ENCODE measurements around the gene TSPAN8. TPM values are rescaled to one million over a fixed set of nuclear protein-coding genes. Genes with fewer than 3 reads are reported as not detected.
A peak's percentile ranks its signal among the peaks of the same experiment; 100 is the strongest.
"Not testable (repeated sequence)": the region's sequence is repeated elsewhere in the genome, so short reads cannot be mapped to it uniquely, and the experiment has no call there.

The TSPAN8 gene
- total RNA-seq, 1 donor from 2014 or later = 5.5 TPM

DNA sequence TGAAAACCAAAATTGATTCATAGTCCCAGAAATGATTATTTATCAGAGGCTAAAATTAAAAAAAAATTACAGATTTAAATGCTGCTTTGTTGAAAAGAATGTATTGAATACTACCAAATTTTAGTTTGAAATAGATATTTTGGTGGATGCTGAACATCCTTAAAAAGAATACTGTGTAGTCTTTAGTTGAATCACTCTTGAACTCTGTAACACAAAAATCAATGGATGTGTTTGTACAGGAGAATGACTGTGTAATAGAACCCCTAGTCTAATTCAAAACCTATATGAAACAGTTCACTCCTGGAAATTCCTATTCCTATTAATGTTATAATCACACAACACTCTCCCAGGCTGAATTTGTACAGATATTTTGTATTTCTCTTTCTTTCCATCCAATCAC lies 1.5 kb upstream of the TSPAN8 start:
- H3K36me3 ChIP-seq = no peaks in the 10 kb centered on the region
- H3K9me3 ChIP-seq = no peaks in the 10 kb centered on the region
- H3K27me3 ChIP-seq = no peaks in the 10 kb centered on the region
- intact Hi-C loops (cut with DNase I) = no loop called here
- DNase-seq (ENCODE audit: low spot score in 2 of 2) = no peak
- peaks cover 0 to 9% of the 10 kb centered on the region in 2 donors for H3K4me1 ChIP-seq
- no peak overlapping the region for H3K4me3 ChIP-seq
- no peak overlapping the region for H3K27ac ChIP-seq
- TF ChIP-seq, protein P1, sequence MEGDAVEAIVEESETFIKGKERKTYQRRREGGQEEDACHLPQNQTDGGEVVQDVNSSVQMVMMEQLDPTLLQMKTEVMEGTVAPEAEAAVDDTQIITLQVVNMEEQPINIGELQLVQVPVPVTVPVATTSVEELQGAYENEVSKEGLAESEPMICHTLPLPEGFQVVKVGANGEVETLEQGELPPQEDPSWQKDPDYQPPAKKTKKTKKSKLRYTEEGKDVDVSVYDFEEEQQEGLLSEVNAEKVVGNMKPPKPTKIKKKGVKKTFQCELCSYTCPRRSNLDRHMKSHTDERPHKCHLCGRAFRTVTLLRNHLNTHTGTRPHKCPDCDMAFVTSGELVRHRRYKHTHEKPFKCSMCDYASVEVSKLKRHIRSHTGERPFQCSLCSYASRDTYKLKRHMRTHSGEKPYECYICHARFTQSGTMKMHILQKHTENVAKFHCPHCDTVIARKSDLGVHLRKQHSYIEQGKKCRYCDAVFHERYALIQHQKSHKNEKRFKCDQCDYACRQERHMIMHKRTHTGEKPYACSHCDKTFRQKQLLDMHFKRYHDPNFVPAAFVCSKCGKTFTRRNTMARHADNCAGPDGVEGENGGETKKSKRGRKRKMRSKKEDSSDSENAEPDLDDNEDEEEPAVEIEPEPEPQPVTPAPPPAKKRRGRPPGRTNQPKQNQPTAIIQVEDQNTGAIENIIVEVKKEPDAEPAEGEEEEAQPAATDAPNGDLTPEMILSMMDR (IDR thresholded peaks at IDR 0.05) = no peak

DNA sequence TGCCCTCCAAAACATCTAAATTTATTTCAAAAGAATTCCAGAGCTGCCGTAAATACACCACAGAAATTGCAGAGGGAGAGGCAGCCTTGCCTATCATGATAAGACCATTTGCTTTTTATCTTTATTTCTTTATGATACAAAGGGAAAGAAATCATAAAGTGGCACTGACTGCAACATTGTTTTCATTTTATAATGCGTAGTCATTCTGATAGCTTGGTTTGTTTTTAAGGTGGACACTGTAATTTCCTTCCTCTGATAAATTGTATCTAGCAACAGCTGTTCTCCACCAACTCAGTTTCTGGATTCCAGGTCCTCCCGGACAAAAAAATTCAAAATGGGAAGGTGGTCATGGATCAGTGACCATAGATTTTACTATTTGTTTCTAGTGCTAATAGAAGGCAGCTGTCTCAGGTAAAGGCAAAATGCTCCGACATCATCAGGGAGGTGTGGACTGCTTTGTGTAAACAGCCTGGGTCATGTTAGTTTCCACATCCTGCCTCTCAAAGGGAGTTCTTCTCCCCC lies 623 bp upstream of the TSPAN8 start:
- intact Hi-C loops (cut with DNase I) = no loop called here
- Histone ChIP-seq H3K27ac (no peak overlapping the region), H3K4me3 (peak overlapping the region; percentile 17 to 43), H3K9me3 (no peaks in the 10 kb centered on the region), H3K36me3 (no peaks in the 10 kb centered on the region), H3K4me1 (peaks cover 0 to 9% of the 10 kb centered on the region in 2 donors), H3K27me3 (no peaks in the 10 kb centered on the region)
- TF ChIP-seq, protein P1 (IDR thresholded peaks at IDR 0.05) = no peak
- DNase-seq (ENCODE audit: low spot score in 2 of 2) = no peak

DNA sequence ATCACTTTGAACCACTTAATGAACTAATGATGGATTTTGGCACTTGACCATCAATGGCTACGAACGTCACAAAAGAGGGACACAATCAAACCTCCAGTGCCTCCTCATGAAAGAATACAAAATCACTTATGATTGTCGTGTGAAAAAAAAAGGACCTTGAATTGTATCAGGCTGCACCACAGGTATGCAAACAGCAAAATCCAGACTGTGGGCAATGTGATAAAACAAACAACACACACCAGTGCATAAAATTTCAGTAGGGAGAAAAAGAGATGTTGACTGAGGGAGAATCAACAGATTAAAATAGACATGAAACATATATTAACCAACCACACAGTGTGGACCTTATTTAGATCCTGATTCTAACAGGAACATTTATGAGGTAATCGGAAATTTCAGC lies 2.6 kb downstream of the TSPAN8 start:
- TF ChIP-seq, protein P1 (IDR thresholded peaks at IDR 0.05) = no peak
- Histone ChIP-seq H3K4me3 (no peak overlapping the region), H3K27ac (no peak overlapping the region), H3K27me3 (no peaks in the 10 kb centered on the region), H3K36me3 (no peaks in the 10 kb centered on the region), H3K9me3 (peaks cover 0 to 4% of the 10 kb centered on the region in 2 donors), H3K4me1 (peaks cover 0 to 9% of the 10 kb centered on the region in 2 donors)
- intact Hi-C loops (cut with DNase I) = no loop called here
- no peak for DNase-seq (ENCODE audit: low spot score in 2 of 2)

DNA sequence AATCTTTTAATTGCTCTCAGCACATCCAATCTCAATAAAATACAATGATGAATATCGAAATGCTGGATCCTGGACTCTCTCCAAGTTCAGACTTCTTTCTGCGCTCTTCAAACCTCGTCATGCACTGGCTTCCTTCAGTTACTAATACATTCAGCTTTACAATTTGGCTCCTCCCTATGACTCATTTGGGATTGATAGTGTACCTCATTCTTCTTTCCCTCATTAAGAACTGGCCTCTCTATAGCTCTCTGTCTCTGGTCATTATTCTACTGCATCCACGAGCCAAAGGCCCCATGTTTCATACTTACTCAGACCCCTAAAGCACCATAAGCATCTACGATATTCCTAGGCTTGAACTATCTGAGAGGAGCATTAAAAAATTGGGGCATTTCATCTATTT lies 4.9 kb downstream of the TSPAN8 start:
- H3K27me3 ChIP-seq = no peaks in the 10 kb centered on the region
- H3K4me3 ChIP-seq = no peak overlapping the region
- no peak for DNase-seq (ENCODE audit: low spot score in 2 of 2)
- no peaks in the 10 kb centered on the region for H3K36me3 ChIP-seq
- peaks cover 0 to 3% of the 10 kb centered on the region in 2 donors for H3K4me1 ChIP-seq
- no peak overlapping the region for H3K27ac ChIP-seq
- H3K9me3 ChIP-seq = peaks cover 0 to 4% of the 10 kb centered on the region in 2 donors
- intact Hi-C loops (cut with DNase I) = no loop called here
- TF ChIP-seq, protein P1 (IDR thresholded peaks at IDR 0.05) = no peak

DNA sequence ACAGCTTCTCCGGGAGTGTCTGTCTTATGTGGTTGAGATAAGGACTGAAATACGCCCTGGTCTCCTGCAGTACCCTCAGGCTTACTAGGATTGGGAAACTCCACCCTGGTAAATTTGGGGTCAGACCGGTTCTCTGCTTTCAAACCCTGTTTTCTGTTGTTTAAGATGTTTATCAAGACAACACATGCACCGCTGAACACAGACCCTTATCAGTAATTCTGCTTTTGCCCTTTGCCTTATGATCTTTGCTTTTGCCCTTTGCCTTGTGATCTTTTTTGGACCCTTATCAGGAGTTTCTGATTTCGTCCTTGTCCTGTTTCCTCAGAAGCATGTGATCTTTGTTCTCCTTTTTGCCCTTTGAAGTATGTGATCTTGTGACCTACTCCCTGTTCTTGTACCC lies 7.8 kb downstream of the TSPAN8 start:
- H3K27me3 ChIP-seq; intact Hi-C loops (cut with DNase I); H3K27ac ChIP-seq; H3K9me3 ChIP-seq; DNase-seq (ENCODE audit: low spot score in 2 of 2); H3K4me3 ChIP-seq; H3K36me3 ChIP-seq; H3K4me1 ChIP-seq: not testable (repeated sequence)

DNA sequence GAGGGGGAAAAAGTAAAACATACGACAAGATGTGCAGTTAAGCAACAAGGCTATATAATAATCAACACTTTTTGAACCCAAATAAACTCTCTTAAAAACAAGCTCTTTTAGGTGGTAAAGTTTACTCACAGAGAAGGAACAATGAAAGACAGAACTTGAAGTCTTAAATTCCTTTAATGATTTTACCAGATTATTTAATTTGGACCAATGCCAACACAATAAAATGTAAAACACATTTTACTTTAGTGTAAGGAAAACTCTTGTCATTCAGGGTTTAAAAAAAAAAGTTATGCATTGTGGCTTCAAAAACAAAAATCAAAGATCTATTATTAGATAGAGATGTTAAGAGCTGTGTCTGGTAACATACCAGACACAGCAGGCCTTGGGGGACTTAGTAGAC lies 13.1 kb downstream of the TSPAN8 start:
- no peaks in the 10 kb centered on the region for H3K9me3 ChIP-seq
- H3K4me3 ChIP-seq = no peak overlapping the region
- TF ChIP-seq, protein P1 (IDR thresholded peaks at IDR 0.05) = no peak
- peaks cover 8 to 12% of the 10 kb centered on the region in 2 donors for H3K4me1 ChIP-seq
- no peak overlapping the region for H3K27ac ChIP-seq
- H3K27me3 ChIP-seq = no peaks in the 10 kb centered on the region
- intact Hi-C loops (cut with DNase I) = no loop called here
- H3K36me3 ChIP-seq = no peaks in the 10 kb centered on the region
- DNase-seq (ENCODE audit: low spot score in 2 of 2) = no peak
